ENCODE results near the gene ATP8A1.

ATP8A1 gene

GRCh38 chr4:42627885-42628646, 28.8 kb downstream of the ATP8A1 start:
- Histone ChIP-seq H3K36me3 (ENCODE audit: control insufficient read depth in 1 of 2, insufficient read depth in 2 of 2, low read length in 2 of 2) (no peaks in the 10 kb centered on the region), H3K27ac (ENCODE audit: low read depth, low read length) (no peak overlapping the region), H3K9ac (ENCODE audit: low read depth in 1 of 2, low read length in 2 of 2) (no peak overlapping the region), H3K4me1 (ENCODE audit: control insufficient read depth in 1 of 2, insufficient read depth in 2 of 2, low read length in 2 of 2) (peaks cover 8 to 17% of the 10 kb centered on the region in 2 donors), H3K9me3 (ENCODE audit: control insufficient read depth in 1 of 2, low read length in 2 of 2) (no peaks in the 10 kb centered on the region), H3K4me3 (ENCODE audit: low read depth in 1 of 2, low read length in 2 of 2) (no peak overlapping the region), H3K27me3 (ENCODE audit: control insufficient read depth in 1 of 2, insufficient read depth in 2 of 2, low read length in 2 of 2) (no peaks in the 10 kb centered on the region)

- H3K9me3 ChIP-seq (ENCODE audit: control insufficient read depth in 1 of 2, low read length in 2 of 2) = no peaks in the 10 kb centered on the region
- peaks cover 8 to 17% of the 10 kb centered on the region in 2 donors for H3K4me1 ChIP-seq (ENCODE audit: control insufficient read depth in 1 of 2, insufficient read depth in 2 of 2, low read length in 2 of 2)
- H3K4me3 ChIP-seq (ENCODE audit: low read depth in 1 of 2, low read length in 2 of 2) = no peak overlapping the region
- no peaks in the 10 kb centered on the region for H3K36me3 ChIP-seq (ENCODE audit: control insufficient read depth in 1 of 2, insufficient read depth in 2 of 2, low read length in 2 of 2)
- H3K27ac ChIP-seq (ENCODE audit: low read depth, low read length) = no peak overlapping the region
- no peaks in the 10 kb centered on the region for H3K27me3 ChIP-seq (ENCODE audit: control insufficient read depth in 1 of 2, insufficient read depth in 2 of 2, low read length in 2 of 2)
- H3K9ac ChIP-seq (ENCODE audit: low read depth in 1 of 2, low read length in 2 of 2) = no peak overlapping the region
Observed at GRCh38 chr4:42626629-42627146, 30.2 kb downstream of the ATP8A1 start.

- Histone ChIP-seq H3K4me1 (ENCODE audit: control insufficient read depth in 1 of 2, insufficient read depth in 2 of 2, low read length in 2 of 2) (peaks cover 8 to 17% of the 10 kb centered on the region in 2 donors), H3K9me3 (ENCODE audit: control insufficient read depth in 1 of 2, low read length in 2 of 2) (no peaks in the 10 kb centered on the region), H3K4me3 (ENCODE audit: low read depth in 1 of 2, low read length in 2 of 2) (no peak overlapping the region), H3K27me3 (ENCODE audit: control insufficient read depth in 1 of 2, insufficient read depth in 2 of 2, low read length in 2 of 2) (no peaks in the 10 kb centered on the region), H3K9ac (ENCODE audit: low read depth in 1 of 2, low read length in 2 of 2) (no peak overlapping the region), H3K36me3 (ENCODE audit: control insufficient read depth in 1 of 2, insufficient read depth in 2 of 2, low read length in 2 of 2) (no peaks in the 10 kb centered on the region), H3K27ac (ENCODE audit: low read depth, low read length) (no peak overlapping the region)
Observed at GRCh38 chr4:42625329-42625728, 31.6 kb downstream of the ATP8A1 start.

- H3K27me3 ChIP-seq (ENCODE audit: control insufficient read depth in 1 of 2, insufficient read depth in 2 of 2, low read length in 2 of 2) = no peaks in the 10 kb centered on the region
Observed at GRCh38 chr4:42624551-42624950, 32.4 kb downstream of the ATP8A1 start.

GRCh38 chr4:42618023-42618422, 38.9 kb downstream of the ATP8A1 start:
- H3K9me3 ChIP-seq (ENCODE audit: control insufficient read depth in 1 of 2, low read length in 2 of 2) = no peaks in the 10 kb centered on the region
- no peak overlapping the region for H3K9ac ChIP-seq (ENCODE audit: low read depth in 1 of 2, low read length in 2 of 2)
- no peak overlapping the region for H3K4me3 ChIP-seq (ENCODE audit: low read depth in 1 of 2, low read length in 2 of 2)
- H3K4me1 ChIP-seq (ENCODE audit: control insufficient read depth in 1 of 2, insufficient read depth in 2 of 2, low read length in 2 of 2) = peaks cover 0 to 22% of the 10 kb centered on the region in 2 donors
- peaks cover 0 to 3% of the 10 kb centered on the region in 2 donors for H3K36me3 ChIP-seq (ENCODE audit: control insufficient read depth in 1 of 2, insufficient read depth in 2 of 2, low read length in 2 of 2)
- H3K27me3 ChIP-seq (ENCODE audit: control insufficient read depth in 1 of 2, insufficient read depth in 2 of 2, low read length in 2 of 2) = no peaks in the 10 kb centered on the region
- H3K27ac ChIP-seq (ENCODE audit: low read depth, low read length) = no peak overlapping the region

More at GRCh38 chr4:42624551-42624950, 32.4 kb downstream of the ATP8A1 start:
- H3K9me3 ChIP-seq (ENCODE audit: control insufficient read depth in 1 of 2, low read length in 2 of 2) = no peaks in the 10 kb centered on the region
- H3K36me3 ChIP-seq (ENCODE audit: control insufficient read depth in 1 of 2, insufficient read depth in 2 of 2, low read length in 2 of 2) = no peaks in the 10 kb centered on the region
- no peak overlapping the region for H3K4me3 ChIP-seq (ENCODE audit: low read depth in 1 of 2, low read length in 2 of 2)
- no peak overlapping the region for H3K9ac ChIP-seq (ENCODE audit: low read depth in 1 of 2, low read length in 2 of 2)
- no peak overlapping the region for H3K27ac ChIP-seq (ENCODE audit: low read depth, low read length)
- H3K4me1 ChIP-seq (ENCODE audit: control insufficient read depth in 1 of 2, insufficient read depth in 2 of 2, low read length in 2 of 2) = peaks cover 8 to 17% of the 10 kb centered on the region in 2 donors

GRCh38 chr4:42617030-42617429, 39.9 kb downstream of the ATP8A1 start:
- Histone ChIP-seq H3K4me1 (ENCODE audit: control insufficient read depth in 1 of 2, insufficient read depth in 2 of 2, low read length in 2 of 2) (peaks cover 0 to 22% of the 10 kb centered on the region in 2 donors), H3K27ac (ENCODE audit: low read depth, low read length) (no peak overlapping the region), H3K36me3 (ENCODE audit: control insufficient read depth in 1 of 2, insufficient read depth in 2 of 2, low read length in 2 of 2) (peaks cover 0 to 3% of the 10 kb centered on the region in 2 donors)

GRCh38 chr4:42616572-42616971, 40.3 kb downstream of the ATP8A1 start:
- peaks cover 0 to 22% of the 10 kb centered on the region in 2 donors for H3K4me1 ChIP-seq (ENCODE audit: control insufficient read depth in 1 of 2, insufficient read depth in 2 of 2, low read length in 2 of 2)
- no peaks in the 10 kb centered on the region for H3K9me3 ChIP-seq (ENCODE audit: control insufficient read depth in 1 of 2, low read length in 2 of 2)
- no peaks in the 10 kb centered on the region for H3K27me3 ChIP-seq (ENCODE audit: control insufficient read depth in 1 of 2, insufficient read depth in 2 of 2, low read length in 2 of 2)
- H3K27ac ChIP-seq (ENCODE audit: low read depth, low read length) = no peak overlapping the region
- H3K4me3 ChIP-seq (ENCODE audit: low read depth in 1 of 2, low read length in 2 of 2) = no peak overlapping the region
- H3K9ac ChIP-seq (ENCODE audit: low read depth in 1 of 2, low read length in 2 of 2) = no peak overlapping the region
- H3K36me3 ChIP-seq (ENCODE audit: control insufficient read depth in 1 of 2, insufficient read depth in 2 of 2, low read length in 2 of 2) = peaks cover 0 to 3% of the 10 kb centered on the region in 2 donors

More at GRCh38 chr4:42617030-42617429, 39.9 kb downstream of the ATP8A1 start:
- H3K9me3 ChIP-seq (ENCODE audit: control insufficient read depth in 1 of 2, low read length in 2 of 2) = no peaks in the 10 kb centered on the region
- H3K9ac ChIP-seq (ENCODE audit: low read depth in 1 of 2, low read length in 2 of 2) = no peak overlapping the region
- no peaks in the 10 kb centered on the region for H3K27me3 ChIP-seq (ENCODE audit: control insufficient read depth in 1 of 2, insufficient read depth in 2 of 2, low read length in 2 of 2)
- H3K4me3 ChIP-seq (ENCODE audit: low read depth in 1 of 2, low read length in 2 of 2) = no peak overlapping the region

GRCh38 chr4:42615131-42615763, 41.7 kb downstream of the ATP8A1 start:
- H3K27ac ChIP-seq (ENCODE audit: low read depth, low read length) = no peak overlapping the region
- no peak overlapping the region for H3K9ac ChIP-seq (ENCODE audit: low read depth in 1 of 2, low read length in 2 of 2)
- no peak overlapping the region for H3K4me3 ChIP-seq (ENCODE audit: low read depth in 1 of 2, low read length in 2 of 2)
- H3K9me3 ChIP-seq (ENCODE audit: control insufficient read depth in 1 of 2, low read length in 2 of 2) = no peaks in the 10 kb centered on the region
- peaks cover 0 to 22% of the 10 kb centered on the region in 2 donors for H3K4me1 ChIP-seq (ENCODE audit: control insufficient read depth in 1 of 2, insufficient read depth in 2 of 2, low read length in 2 of 2)
- peaks cover 0 to 9% of the 10 kb centered on the region in 2 donors for H3K36me3 ChIP-seq (ENCODE audit: control insufficient read depth in 1 of 2, insufficient read depth in 2 of 2, low read length in 2 of 2)
- H3K27me3 ChIP-seq (ENCODE audit: control insufficient read depth in 1 of 2, insufficient read depth in 2 of 2, low read length in 2 of 2) = no peaks in the 10 kb centered on the region

GRCh38 chr4:42612898-42613297, 44.0 kb downstream of the ATP8A1 start:
- no peak overlapping the region for H3K27ac ChIP-seq (ENCODE audit: low read depth, low read length)
- H3K9ac ChIP-seq (ENCODE audit: low read depth in 1 of 2, low read length in 2 of 2) = no peak overlapping the region
- peaks cover 0 to 9% of the 10 kb centered on the region in 2 donors for H3K36me3 ChIP-seq (ENCODE audit: control insufficient read depth in 1 of 2, insufficient read depth in 2 of 2, low read length in 2 of 2)
- no peaks in the 10 kb centered on the region for H3K9me3 ChIP-seq (ENCODE audit: control insufficient read depth in 1 of 2, low read length in 2 of 2)
- peaks cover 0 to 15% of the 10 kb centered on the region in 2 donors for H3K4me1 ChIP-seq (ENCODE audit: control insufficient read depth in 1 of 2, insufficient read depth in 2 of 2, low read length in 2 of 2)
- no peak overlapping the region for H3K4me3 ChIP-seq (ENCODE audit: low read depth in 1 of 2, low read length in 2 of 2)
- no peaks in the 10 kb centered on the region for H3K27me3 ChIP-seq (ENCODE audit: control insufficient read depth in 1 of 2, insufficient read depth in 2 of 2, low read length in 2 of 2)

GRCh38 chr4:42610941-42611340, 46.0 kb downstream of the ATP8A1 start:
- no peaks in the 10 kb centered on the region for H3K27me3 ChIP-seq (ENCODE audit: control insufficient read depth in 1 of 2, insufficient read depth in 2 of 2, low read length in 2 of 2)
- H3K4me1 ChIP-seq (ENCODE audit: control insufficient read depth in 1 of 2, insufficient read depth in 2 of 2, low read length in 2 of 2) = no peaks in the 10 kb centered on the region
- H3K9me3 ChIP-seq (ENCODE audit: control insufficient read depth in 1 of 2, low read length in 2 of 2) = no peaks in the 10 kb centered on the region
- no peak overlapping the region for H3K4me3 ChIP-seq (ENCODE audit: low read depth in 1 of 2, low read length in 2 of 2)
- H3K9ac ChIP-seq (ENCODE audit: low read depth in 1 of 2, low read length in 2 of 2) = no peak overlapping the region
- H3K36me3 ChIP-seq (ENCODE audit: control insufficient read depth in 1 of 2, insufficient read depth in 2 of 2, low read length in 2 of 2) = peaks cover 0 to 9% of the 10 kb centered on the region in 2 donors
- H3K27ac ChIP-seq (ENCODE audit: low read depth, low read length) = no peak overlapping the region

All from duodenal mucosa (tissue), 2 donors.